SK-N-SH (cell line): ENCODE data around the gene ATAD3B.

ENCODE experiments used
- FOXM1 ChIP-seq: IDR thresholded peaks from 2 replicates; pipeline ENCODE4 v1.4.0; 2012; ENCODE audit warnings: low read depth, mild to moderate bottlenecking
- SIN3A ChIP-seq: IDR thresholded peaks from 2 replicates; pipeline ENCODE4 v1.6.1; 2012; ENCODE audit warnings: low read depth, mild to moderate bottlenecking, low read length, moderate library complexity, borderline replicate concordance
- SMC3 ChIP-seq: IDR thresholded peaks from 2 replicates; pipeline ENCODE4 v1.6.1; 2012; ENCODE audit warnings: low read depth, low read length, improper control_type of control experiment
- YY1 ChIP-seq: IDR thresholded peaks from 2 replicates; pipeline ENCODE4 v1.4.0; 2012; ENCODE audit warnings: low read depth, mild to moderate bottlenecking
- TF ChIP-seq, protein P1 (sequence below): IDR thresholded peaks from 2 replicates; pipeline ENCODE4 v1.4.0; 2012; ENCODE audit warnings: low read depth
- TF ChIP-seq, protein P2 (sequence below): fragments of 200-600 bp; sonication (generic); IDR thresholded peaks from 2 replicates; pipeline ENCODE4 v1.6.1; 2017; ENCODE audit warnings: antibody characterized with exemption, mild to moderate bottlenecking, moderate library complexity

DNA sequence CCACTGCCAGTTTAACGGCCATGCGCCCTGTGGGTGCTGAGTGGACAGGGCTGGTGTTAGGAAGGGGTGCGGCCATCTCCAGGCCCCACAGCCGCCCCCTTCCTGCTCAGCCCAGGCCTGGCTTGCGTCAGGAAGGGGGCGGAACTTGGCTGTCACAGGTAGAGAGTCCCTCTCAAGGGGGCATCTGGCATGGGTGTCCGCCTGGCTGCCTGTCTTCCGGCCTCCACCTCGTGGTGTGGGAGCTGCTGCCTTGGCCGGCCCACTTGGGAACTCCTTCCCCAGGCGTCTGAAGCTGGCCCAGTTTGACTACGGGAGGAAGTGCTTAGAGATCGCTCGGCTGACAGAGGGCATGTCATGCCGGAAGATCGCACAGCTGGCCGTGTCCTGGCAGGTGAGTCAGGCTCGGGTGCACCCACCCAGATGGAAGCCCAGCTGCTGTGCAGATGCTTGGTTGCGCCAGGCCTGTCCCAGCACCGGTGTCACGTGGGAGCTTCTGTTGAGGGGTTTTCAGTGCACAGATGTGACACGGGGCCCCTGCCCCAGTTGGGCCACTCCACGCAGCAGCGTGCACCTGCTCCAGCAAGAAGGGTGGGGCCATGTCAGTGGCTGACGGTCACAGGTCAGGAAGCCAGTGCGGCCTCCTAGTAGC is 9.1 kb upstream of the ATAD3B start:
- TF ChIP-seq, protein P1, sequence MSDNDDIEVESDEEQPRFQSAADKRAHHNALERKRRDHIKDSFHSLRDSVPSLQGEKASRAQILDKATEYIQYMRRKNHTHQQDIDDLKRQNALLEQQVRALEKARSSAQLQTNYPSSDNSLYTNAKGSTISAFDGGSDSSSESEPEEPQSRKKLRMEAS: no peak
- TF ChIP-seq, protein P2, sequence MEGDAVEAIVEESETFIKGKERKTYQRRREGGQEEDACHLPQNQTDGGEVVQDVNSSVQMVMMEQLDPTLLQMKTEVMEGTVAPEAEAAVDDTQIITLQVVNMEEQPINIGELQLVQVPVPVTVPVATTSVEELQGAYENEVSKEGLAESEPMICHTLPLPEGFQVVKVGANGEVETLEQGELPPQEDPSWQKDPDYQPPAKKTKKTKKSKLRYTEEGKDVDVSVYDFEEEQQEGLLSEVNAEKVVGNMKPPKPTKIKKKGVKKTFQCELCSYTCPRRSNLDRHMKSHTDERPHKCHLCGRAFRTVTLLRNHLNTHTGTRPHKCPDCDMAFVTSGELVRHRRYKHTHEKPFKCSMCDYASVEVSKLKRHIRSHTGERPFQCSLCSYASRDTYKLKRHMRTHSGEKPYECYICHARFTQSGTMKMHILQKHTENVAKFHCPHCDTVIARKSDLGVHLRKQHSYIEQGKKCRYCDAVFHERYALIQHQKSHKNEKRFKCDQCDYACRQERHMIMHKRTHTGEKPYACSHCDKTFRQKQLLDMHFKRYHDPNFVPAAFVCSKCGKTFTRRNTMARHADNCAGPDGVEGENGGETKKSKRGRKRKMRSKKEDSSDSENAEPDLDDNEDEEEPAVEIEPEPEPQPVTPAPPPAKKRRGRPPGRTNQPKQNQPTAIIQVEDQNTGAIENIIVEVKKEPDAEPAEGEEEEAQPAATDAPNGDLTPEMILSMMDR: no peak
- no peak for TF ChIP-seq SMC3
- no peak for TF ChIP-seq YY1
- no peak for TF ChIP-seq FOXM1
- TF ChIP-seq SIN3A: no peak
